ENCODE results near the gene CLTB. TPM values are rescaled to one million over a fixed set of nuclear protein-coding genes. Genes with fewer than 3 reads are reported as not detected.

CLTB gene
- total and polyA plus RNA-seq, 2 of the 8 experiments (the other 6 are each of a cell fraction or from before 2014, with no cell fraction given) = 25.9 to 34.9 TPM

- peak; percentile 7; the same call in 1 of the 2 replicates for TF ChIP-seq EGR1 (IDR thresholded peaks at IDR 0.05; ENCODE audit: borderline replicate concordance, low read depth, low read length)
- TF ChIP-seq KDM4A (IDR thresholded peaks at IDR 0.05; ENCODE audit: low read depth, low read length, severe bottlenecking) = peak; percentile 99
- TF ChIP-seq KDM1A (IDR thresholded peaks at IDR 0.05; ENCODE audit: borderline replicate concordance, low read length) = no peak
- TF ChIP-seq NRF1 (IDR thresholded peaks at IDR 0.05; ENCODE audit: low read depth, low read length) = peak; percentile 64
- TF ChIP-seq BACH1 (IDR thresholded peaks at IDR 0.05; ENCODE audit: low read length) = no peak; the same call in 1 of the 2 replicates
- no peak for TF ChIP-seq USF2 (IDR thresholded peaks at IDR 0.05; ENCODE audit: low read length)
- no peak for TF ChIP-seq SP4 (IDR thresholded peaks at IDR 0.05; ENCODE audit: low read length)
- no peak for TF ChIP-seq GABPA (IDR thresholded peaks at IDR 0.05; ENCODE audit: borderline replicate concordance, insufficient read depth, low read length)
- peak; percentile 51; the same call in 1 of the 2 replicates for TF ChIP-seq SUZ12 (IDR thresholded peaks at IDR 0.05; ENCODE audit: low read length)
- no peak for TF ChIP-seq TEAD4 (IDR thresholded peaks at IDR 0.05; ENCODE audit: low read depth, low read length)
- TF ChIP-seq EZH2 (IDR thresholded peaks at IDR 0.05; ENCODE audit: low read depth, low read length, severe bottlenecking) = peak; percentile 56
Observed at GRCh38 chr5:176365351-176366231, 50.7 kb downstream of the CLTB start, which contains the start of gene ARL10 (continued).

Data from H1 (cell line).